T-helper 1 cell (primary cell): ENCODE data around the gene LRRTM3.

Experiments used
- DNase-seq, 5 donors: peaks; one replicate each; pipeline ENCODE4 v3.0.0-alpha.2; 2012 to 2020

LRRTM3 gene

GRCh38 chr10:67140641-67141040 lies 214.8 kb downstream of the LRRTM3 start:
- no peak for DNase-seq

GRCh38 chr10:67141300-67141699 lies 215.5 kb downstream of the LRRTM3 start:
- no peak for DNase-seq

GRCh38 chr10:67144530-67144929 lies 218.7 kb downstream of the LRRTM3 start:
- DNase-seq, result no peak
